Fibroblast of mammary gland (primary cell): ENCODE measurements around the gene C1QTNF1.

ENCODE experiments used
- DNase-seq: peaks from one replicate; pipeline ENCODE4 v3.0.0-alpha.2; 2010; ENCODE audit warnings: low read depth
- H3K4me3 ChIP-seq: 2 replicates; pipeline ENCODE4 v1.5.1; 2011; ENCODE audit warnings: low read depth, mild to moderate bottlenecking, low read length, moderate library complexity; ENCODE audit not compliant: control insufficient read depth
- TF ChIP-seq, protein P1 (sequence below): conservative IDR thresholded peaks from 2 replicates; pipeline ENCODE4 v1.5.1; 2011; ENCODE audit warnings: low read depth, low read length, inconsistent platforms; ENCODE audit not compliant: control insufficient read depth, insufficient read depth

The C1QTNF1 gene

DNA sequence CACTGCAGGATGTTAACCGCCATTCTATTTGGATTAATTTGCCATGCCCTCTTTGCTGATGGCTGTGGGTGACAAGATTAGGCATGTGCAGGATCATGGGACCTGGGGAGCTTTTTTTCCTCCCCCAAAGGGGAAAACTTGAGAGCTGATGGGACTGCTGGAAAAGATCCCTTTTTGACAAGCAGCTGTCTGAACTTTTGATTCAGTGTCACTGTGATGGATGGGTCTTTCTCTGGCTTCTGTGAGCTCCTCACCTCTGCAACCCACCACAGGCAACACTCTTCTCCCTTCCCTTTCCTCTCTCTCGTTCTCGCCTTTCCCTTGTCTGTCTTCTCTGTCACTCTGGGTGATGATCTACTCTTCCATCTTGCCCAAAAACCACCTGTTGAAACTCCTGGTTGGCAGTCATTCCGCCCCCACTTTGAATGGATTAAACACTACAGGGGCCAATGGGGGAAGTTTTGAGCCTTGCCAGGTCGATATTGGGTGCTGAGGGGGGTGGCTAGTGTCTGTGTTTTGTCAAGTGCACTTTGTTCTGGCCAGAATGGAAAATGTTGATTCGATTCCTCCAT, 11.3 kb upstream of the C1QTNF1 start:
- H3K4me3 ChIP-seq, result no peak overlapping the region
- TF ChIP-seq, protein P1, sequence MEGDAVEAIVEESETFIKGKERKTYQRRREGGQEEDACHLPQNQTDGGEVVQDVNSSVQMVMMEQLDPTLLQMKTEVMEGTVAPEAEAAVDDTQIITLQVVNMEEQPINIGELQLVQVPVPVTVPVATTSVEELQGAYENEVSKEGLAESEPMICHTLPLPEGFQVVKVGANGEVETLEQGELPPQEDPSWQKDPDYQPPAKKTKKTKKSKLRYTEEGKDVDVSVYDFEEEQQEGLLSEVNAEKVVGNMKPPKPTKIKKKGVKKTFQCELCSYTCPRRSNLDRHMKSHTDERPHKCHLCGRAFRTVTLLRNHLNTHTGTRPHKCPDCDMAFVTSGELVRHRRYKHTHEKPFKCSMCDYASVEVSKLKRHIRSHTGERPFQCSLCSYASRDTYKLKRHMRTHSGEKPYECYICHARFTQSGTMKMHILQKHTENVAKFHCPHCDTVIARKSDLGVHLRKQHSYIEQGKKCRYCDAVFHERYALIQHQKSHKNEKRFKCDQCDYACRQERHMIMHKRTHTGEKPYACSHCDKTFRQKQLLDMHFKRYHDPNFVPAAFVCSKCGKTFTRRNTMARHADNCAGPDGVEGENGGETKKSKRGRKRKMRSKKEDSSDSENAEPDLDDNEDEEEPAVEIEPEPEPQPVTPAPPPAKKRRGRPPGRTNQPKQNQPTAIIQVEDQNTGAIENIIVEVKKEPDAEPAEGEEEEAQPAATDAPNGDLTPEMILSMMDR, result no peak
- DNase-seq, result no peak

DNA sequence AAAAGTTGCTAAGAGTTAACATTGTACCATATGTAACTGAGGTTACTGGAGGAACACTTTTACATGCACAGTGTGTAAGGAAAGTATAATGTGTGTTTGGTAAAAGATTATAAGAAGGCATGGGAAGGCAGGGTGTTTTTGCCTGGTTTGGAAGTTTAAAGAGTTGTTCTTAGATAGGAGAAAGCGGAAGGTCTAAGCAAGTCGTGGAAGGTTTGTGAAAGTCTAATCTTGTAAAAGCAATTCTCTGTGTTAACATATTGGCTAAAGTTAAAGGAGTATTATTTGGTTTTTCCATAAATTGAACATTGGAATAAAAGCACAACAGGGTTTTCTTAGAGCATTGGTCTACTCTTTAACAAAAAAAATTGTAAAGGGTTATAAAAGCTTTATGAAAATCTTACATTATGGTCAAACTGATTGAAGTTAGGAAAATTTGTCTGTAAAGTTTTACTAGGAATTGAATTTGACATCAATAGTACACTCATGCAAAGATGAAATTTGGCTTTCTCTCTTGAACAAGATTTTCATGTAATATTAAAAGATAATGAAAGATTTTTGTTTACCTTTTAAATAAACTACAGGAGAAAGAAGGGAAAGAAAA, 9.7 kb upstream of the C1QTNF1 start:
- DNase-seq, result no peak
- TF ChIP-seq, protein P1, result no peak
- no peak overlapping the region for H3K4me3 ChIP-seq

DNA sequence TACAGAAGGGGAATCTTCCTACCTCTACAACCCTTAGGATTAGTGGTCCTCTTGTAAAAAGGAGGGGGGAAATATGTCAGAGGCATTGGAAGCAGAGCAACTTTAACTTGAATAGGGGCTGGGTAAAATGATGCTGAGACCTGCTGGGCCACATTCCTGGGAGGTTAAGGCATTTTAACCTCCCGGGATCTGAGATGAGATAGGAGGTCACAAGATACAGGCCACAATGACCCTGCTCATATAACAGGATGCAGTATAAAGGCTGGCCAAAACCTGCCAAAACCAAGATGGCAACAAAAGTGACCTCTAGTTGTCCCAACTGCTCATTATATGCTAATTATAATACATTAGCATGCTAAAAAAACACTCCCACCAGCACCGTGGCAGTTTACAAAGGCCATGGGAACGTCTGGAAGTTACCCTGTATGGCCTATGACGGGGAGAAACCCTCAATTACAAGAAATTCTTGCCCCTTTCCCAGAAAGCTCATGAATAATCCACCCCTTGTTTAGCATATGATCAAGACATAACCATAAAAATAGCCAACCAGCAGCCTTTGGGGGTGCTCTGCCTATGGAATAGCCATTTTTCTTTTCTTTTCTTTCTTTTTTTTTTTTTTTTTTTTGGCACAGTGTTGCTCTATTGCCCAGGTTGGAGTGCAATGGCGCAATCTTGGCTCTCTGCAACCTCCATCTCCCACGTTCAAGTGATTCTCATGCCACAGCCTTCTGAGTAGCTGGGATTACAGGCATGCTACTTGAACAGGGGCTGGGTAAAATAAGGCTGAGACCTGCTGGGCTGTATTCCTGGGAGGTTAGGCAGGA, 6.2 kb upstream of the C1QTNF1 start:
- H3K4me3 ChIP-seq, result no peak overlapping the region
- DNase-seq, result no peak
- TF ChIP-seq, protein P1, result no peak

DNA sequence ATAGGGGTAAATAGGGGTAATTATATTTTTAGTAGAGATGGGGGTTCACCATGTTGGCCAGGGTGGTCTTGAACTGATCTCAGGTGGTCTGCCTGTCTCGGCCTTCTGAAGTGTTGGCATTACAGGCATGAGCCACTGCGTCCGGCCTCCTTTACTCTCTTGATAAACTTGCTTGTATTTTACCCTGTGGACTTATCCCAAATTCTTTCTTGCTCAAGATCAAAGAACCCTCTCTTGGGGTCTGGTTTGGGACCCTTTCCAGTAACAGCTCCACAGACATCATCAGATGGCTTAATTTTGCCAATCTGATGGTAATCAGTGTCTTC, 5.6 kb upstream of the C1QTNF1 start:
- DNase-seq, result no peak
- TF ChIP-seq, protein P1, result no peak
- no peak overlapping the region for H3K4me3 ChIP-seq

DNA sequence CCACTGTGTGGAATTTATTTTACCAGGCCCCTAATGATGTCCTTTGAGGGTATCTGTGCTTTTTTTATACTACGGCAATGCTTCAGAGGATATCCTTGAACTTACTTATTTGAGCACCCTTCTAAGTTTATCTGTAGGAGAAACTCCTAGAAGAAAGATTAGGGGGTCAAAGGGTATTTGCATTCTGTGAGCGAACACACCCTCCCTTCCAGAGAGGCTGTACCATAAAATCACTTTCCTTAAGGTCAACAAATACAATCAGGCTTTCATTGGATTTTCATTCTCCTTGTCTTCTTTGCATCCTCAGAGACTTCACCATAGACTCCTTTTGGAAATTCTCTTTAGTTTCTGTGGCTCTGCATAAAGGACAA, 4.7 kb upstream of the C1QTNF1 start:
- DNase-seq, result no peak
- H3K4me3 ChIP-seq, result no peak overlapping the region
- TF ChIP-seq, protein P1, result no peak

DNA sequence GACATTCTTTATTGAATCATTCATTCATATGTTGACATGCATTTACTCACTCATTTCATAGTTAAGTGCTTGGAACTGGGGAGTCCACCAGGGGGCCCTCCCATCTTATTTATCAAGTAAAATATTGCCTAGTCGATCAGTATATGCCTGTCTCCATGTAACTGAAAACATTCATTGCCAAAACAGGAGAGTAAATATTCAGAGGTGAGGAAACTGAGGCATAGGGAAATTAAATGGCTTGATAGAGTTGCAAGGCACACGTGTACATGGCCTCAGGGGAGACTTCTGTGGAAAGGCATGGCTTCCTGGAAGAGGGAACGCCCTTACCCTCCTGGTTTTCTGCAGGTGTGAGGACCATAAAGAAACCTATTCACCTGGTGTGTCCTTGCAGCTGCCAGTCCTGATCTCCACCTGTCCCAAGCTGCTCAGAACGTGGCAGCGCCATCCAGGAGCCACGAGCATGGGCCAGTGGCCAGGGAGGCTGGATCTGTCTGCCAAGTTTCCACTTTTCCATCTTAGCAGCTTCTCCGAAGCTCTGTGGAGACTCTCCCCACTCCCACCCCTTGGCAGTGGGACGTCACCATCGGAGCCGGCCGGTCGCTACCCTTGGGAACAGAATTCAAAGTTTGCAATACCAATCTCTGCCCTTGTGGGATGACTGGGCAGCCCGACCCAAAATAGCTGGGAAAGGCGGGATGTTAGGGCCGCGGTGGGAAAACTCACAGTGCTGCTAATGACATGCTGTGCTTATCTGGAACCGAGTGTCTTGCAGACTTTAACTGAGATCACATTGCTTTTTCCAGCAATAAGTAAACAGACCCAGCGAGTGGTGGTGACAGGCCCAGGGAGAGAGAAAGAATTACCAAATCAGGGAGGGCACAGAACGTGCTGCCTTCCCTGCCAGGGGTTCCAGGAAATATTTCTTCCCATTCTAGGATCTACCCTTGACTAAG, 4.1 kb upstream of the C1QTNF1 start:
- DNase-seq, result peak; percentile 87
- TF ChIP-seq, protein P1, result peak; percentile 80

More for the DNA sequence above, 4.1 kb upstream of the C1QTNF1 start:
- H3K4me3 ChIP-seq, result no peak overlapping the region
